GM10266 (cell line): ENCODE data around the gene S100B.
"Not testable (repeated sequence)": the region's sequence is repeated elsewhere in the genome, so short reads cannot be mapped to it uniquely, and the experiment has no call there.

Experiments used
- DNase-seq: peaks from one replicate; pipeline ENCODE4 v3.0.0; 2012; ENCODE audit errors: extremely low spot score
- TF ChIP-seq, protein P1 (sequence below): IDR thresholded peaks from 2 replicates; pipeline ENCODE4 v1.5.1; 2012; ENCODE audit warnings: mild to moderate bottlenecking, low read depth; ENCODE audit not compliant: control insufficient read depth, insufficient read depth; ENCODE audit errors: missing control alignments

The S100B gene

DNA sequence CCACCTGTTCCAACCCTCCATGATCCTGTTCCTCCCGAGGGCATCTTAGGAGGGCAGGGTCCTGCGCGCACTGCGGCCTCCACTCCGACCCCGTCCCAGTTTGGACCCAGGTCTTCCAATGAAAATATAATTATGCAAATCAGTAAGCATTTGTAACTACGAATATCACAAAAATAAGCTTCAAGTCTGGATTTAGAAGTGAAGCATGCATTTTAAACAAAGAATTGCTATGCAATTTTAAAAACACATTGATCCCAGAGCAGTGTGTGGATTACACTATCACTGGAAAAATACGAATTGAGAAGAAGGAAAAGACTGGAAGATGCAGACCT is 31.3 kb upstream of the S100B start:
- DNase-seq, result no peak
- TF ChIP-seq, protein P1, sequence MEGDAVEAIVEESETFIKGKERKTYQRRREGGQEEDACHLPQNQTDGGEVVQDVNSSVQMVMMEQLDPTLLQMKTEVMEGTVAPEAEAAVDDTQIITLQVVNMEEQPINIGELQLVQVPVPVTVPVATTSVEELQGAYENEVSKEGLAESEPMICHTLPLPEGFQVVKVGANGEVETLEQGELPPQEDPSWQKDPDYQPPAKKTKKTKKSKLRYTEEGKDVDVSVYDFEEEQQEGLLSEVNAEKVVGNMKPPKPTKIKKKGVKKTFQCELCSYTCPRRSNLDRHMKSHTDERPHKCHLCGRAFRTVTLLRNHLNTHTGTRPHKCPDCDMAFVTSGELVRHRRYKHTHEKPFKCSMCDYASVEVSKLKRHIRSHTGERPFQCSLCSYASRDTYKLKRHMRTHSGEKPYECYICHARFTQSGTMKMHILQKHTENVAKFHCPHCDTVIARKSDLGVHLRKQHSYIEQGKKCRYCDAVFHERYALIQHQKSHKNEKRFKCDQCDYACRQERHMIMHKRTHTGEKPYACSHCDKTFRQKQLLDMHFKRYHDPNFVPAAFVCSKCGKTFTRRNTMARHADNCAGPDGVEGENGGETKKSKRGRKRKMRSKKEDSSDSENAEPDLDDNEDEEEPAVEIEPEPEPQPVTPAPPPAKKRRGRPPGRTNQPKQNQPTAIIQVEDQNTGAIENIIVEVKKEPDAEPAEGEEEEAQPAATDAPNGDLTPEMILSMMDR, result no peak

DNA sequence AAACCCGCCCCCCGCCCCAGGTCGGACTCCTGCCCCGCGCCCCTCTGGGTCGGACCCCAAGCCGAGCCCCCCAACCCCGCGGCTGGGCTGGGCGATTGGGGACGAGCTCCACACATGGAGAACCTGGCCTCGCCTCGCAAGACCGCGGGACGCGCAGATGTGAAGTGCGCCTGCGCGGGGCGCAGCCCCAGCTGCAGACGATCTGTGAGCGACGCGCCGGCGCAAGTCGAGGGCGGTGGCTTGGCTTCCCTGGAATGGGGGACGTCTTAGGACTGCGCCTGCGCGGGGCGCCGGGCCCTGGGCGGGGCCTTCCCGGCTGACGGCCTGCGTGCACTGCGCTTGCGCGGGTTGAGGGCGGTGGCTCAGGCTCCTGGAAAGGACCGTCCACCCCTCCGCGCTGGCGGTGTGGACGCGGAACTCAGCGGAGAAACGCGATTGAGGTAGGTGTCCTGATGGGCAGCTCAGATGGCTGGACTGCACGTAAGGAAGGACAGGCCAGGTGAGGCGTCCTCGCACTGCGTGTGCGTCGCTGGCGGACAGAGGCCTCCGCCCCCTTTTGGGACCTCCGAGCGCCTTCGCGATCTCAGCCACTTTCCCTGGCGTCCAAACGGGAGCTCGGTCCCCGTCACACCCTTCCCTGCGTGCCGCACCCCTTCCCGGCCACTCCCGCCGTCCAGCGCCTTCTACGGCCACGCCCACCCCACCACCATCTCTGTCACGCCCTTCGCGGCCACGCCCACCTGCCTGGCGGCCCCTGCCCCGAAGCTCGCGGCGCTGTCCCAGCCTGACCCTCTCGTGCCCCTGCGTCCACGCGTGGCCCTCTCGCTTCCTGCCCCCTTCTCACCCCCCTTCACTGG is 30.7 kb upstream of the S100B start, which contains the start of gene PRMT2:
Gene PRMT2 (plus strand): TSS at position 351 of the 857 bp plus-strand sequence. CDS start 1,278 bp downstream, outside the sequence.
- peak; percentile 100 for DNase-seq
- TF ChIP-seq, protein P1, result no peak

DNA sequence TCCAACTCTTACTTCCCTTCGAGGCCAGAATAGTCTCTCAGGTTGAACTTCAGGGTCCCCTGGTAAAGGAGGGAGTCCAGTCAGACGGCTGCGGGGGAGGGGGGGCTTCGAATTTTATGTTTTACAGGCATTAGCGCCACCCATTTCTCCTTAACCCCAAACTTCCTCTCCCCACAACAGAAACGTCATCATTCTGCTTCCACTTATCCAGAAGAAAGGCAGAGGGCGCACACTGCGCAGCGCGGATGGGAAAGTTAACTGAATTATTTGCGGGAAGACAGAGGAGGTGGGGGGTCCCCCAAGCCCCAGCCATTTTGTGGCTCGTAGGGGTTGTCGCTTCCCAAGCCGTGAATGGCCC is 30.1 kb upstream of the S100B start:
- DNase-seq, result peak; percentile 57

DNA sequence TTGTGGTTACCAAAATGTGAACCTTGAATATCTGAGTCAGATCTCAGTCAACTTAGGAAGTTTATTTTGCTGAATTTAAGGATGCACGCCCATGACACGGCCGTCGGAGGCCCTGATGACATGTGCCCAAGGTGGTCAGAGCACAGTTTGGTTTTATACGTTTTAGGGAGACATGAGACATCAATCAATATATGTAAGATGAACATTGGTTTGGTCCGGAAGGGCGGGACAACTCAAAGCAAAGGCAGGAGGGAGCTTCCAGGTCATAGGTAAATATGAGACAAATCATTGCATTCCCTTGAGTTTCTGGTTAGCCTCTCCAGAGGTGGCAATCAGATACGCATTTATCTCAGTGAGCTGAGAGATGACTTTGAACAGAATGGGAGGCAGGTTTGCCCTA is 29.5 kb upstream of the S100B start:
- DNase-seq, result no peak

More for the DNA sequence above, 30.1 kb upstream of the S100B start:
- TF ChIP-seq, protein P1, result peak; percentile 21

DNA sequence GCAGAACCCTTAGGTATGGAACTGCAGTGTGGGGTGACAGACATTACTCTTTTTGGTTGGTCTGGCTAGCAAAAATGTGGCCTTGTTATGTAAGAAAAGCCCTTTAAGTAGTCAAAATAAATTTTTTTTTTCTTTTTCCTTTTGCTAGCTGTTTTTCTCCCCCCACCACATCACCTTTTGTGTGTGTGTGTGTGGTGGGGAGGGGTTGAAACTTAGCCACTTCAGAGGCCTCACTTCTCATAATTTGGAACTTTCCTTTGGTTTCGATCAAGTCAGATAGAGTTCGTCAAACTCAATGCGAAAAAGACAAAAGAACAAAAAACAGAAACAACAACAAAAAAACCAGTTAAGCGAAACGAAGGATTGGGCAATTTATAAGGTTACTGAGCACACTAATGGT is 28.7 kb upstream of the S100B start:
- TF ChIP-seq, protein P1, result no peak
- DNase-seq, result no peak

More for the DNA sequence above, 29.5 kb upstream of the S100B start:
- TF ChIP-seq, protein P1, result no peak

DNA sequence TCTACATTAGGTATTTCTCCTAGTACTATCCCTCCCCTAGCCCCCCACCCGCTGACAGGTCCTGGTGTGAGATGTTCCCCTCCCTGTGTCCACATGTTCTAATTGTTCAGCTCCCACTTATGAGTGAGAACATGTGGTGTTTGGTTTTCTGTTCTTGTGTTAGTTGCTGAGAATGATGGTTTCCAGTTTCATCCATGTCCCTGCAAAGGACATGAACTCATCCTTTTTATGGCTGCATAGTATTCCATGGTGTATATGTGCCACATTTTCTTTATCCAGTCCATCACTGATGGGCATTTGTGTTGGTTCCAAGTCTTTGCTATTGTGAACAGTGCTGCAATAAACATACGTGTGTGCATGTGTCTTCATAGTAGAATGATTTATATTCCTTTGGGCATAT is 26.0 kb upstream of the S100B start:
- DNase-seq, result not testable (repeated sequence)

DNA sequence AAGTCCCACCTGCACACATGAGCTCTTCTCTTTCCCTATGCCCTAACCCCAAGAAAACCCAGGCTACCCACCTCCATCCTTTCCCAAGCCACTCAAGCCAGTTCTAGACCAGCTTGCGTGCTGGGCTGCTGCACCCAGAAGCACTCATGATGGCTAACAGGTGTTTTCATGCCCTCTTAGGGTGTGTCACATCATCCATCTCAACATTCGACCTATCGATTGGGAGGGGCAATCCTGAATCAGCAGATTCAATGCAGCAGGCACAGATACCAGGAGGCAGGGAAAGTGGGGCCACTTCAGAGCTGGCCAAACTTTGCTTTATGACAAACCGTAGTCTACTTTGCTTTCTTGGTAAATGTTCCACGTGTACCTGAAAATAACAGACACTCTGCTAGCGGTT is 24.0 kb upstream of the S100B start:
- TF ChIP-seq, protein P1, result no peak
- no peak for DNase-seq

DNA sequence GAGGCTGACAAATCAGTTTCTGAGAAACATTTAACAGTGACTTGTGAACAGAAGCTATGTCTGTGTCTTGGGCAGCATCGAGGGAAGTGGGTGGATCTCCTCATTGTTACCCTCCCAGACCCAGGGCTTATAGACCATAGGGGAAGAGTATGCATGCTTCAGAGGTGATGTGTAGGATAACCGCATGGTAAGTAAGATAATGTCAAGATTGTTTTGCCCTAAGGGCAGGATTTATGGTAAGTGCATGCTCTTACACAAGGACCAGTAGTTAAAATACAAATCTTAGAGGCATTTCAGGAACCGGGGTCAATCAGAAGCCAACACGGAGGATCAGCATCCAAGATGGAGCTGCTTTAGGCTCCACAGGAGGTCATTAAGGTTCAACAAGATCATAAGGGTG is 22.8 kb upstream of the S100B start:
- TF ChIP-seq, protein P1, result no peak
- DNase-seq, result no peak
